GM18907 (cell line): ENCODE data around the gene LCE2A.

Experiments
- ATAC-seq: cut with Tn5 transposase; IDR thresholded peaks from one replicate; pipeline ENCODE4 v1.9.1; 2021; ENCODE audit warnings: mild to moderate bottlenecking, moderate library complexity; ENCODE audit not compliant: unreplicated experiment

The LCE2A gene

DNA sequence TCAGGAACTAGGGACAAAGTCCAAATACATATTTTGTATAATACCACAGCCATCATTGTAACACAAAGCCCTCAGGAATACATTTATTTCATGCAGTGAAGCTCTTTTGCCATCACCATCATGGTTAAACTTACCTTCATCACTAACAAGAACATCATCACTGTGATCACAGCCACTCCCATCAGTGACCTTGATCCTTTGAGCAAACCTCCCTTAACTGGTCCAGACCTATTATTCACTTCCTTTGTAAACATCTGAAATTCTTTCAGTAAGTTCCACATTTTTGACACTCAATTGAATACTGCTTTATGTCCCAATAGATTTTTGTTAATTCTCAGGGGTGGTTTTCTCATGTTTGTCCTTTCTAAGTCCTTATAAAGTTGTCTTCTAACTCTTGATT, 43.5 kb downstream of the LCE2A start:
- no peak for ATAC-seq

GRCh38 chr1:152743371-152744145, 45.4 kb downstream of the LCE2A start:
- ATAC-seq: no peak

DNA sequence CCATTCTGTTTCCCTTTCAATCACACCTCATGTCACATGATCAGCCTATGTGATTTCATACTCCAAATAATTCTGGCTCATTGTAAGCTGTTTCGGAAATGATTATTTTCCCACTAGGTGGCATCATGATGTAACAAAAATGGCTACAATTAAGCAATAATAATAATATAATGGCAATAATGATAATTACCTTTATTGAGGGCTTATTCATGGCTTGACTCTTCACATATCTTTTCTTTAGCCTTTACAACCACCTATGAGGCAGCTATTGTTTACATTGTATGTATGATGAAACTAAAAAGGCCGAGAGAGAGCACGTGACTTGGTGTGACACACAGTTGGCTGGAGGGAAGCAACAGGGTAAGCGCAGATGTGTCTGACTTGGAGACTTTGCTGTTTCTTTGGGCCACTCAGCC, 47.2 kb downstream of the LCE2A start:
- no peak for ATAC-seq

DNA sequence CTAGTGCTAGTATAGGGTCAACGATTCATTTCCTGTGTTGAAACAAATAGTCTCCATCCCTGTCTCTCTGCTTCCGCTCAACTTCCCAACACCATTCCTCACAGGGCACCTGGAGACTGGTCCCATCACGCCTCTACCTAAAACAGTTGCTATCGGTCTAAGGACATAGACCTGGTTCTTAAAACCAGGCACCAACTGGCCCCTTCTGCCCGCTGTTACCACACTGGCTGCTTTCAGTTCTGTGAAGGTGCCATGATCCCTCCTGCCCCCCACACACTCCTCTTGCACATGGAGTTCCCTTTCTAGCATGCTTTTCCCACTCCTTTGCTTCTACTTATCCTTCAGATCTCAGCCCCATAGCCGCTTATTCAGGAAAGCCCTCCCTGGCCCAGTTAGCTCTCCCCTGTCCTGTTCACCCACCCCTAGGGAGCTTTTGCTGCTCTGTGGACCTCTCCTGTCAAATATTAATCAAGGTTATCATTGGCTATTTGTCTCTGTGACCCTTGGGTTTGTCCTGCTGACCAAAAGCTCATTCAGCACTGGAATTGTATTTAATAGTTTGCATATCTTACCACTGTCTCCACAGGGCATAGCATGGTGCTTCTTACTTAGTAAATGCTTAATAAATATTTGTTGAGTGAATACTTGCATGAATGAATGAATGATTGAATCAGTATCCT, 47.8 kb downstream of the LCE2A start:
- ATAC-seq: no peak

- ATAC-seq: no peak
Measured at GRCh38 chr1:152747831-152748230, 49.7 kb downstream of the LCE2A start.
